Sigmoid colon (tissue), 7 donors: ENCODE measurements around the gene ECE2. TPM values are rescaled to one million over a fixed set of nuclear protein-coding genes. Genes with fewer than 3 reads are reported as not detected.
"Not testable (repeated sequence)": the region's sequence is repeated elsewhere in the genome, so short reads cannot be mapped to it uniquely, and the experiment has no call there.

Experiments used
- DNase-seq: peaks from one replicate; pipeline ENCODE4 v3.0.0-alpha.2; 2019
- H3K27ac ChIP-seq, 4 donors: fragments of 200-600 bp; sonication (generic); one replicate each; pipeline ENCODE4 v1.5.1; 2016 to 2019; ENCODE audit warnings: mild to moderate bottlenecking in 1 of 4
- H3K27me3 ChIP-seq, 3 donors: fragments of 200-600 bp; sonication (generic); one replicate each; pipeline ENCODE4 v1.5.1; 2019; ENCODE audit warnings: mild to moderate bottlenecking in 1 of 3
- H3K36me3 ChIP-seq, 4 donors: fragments of 200-600 bp; sonication (generic); one replicate each; pipeline ENCODE4 v1.5.1; 2016 to 2019
- H3K4me1 ChIP-seq, 4 donors: fragments of 200-600 bp; sonication (generic); one replicate each; pipeline ENCODE4 v1.5.1; 2017 to 2019
- H3K4me3 ChIP-seq, 4 donors: fragments of 200-600 bp; sonication (generic); one replicate each; pipeline ENCODE4 v1.5.1; 2017 to 2019; ENCODE audit warnings: mild to moderate bottlenecking in 2 of 4, moderate library complexity in 1 of 4
- H3K9me3 ChIP-seq, 4 donors: fragments of 200-600 bp in 3 of 4; sonication (generic) in 3 of 4; one replicate each; pipeline versions ENCODE4 v1.5.1 to v1.6.1; 2013 to 2019
- EP300 ChIP-seq, 4 donors: sonication (generic); formaldehyde crosslinking; IDR thresholded peaks; one replicate each; pipeline ENCODE4 v1.6.1; 2017; ENCODE audit warnings: antibody characterized with exemption in 4 of 4
- POLR2A ChIP-seq, 2 donors: fragments of 450-650 bp; IDR thresholded peaks; one replicate each; pipeline ENCODE4 v1.6.1; 2016; ENCODE audit warnings: antibody characterized with exemption in 2 of 2, mild to moderate bottlenecking in 2 of 2, moderate library complexity in 2 of 2
- POLR2AphosphoS5 ChIP-seq, 4 donors: sonication (generic); formaldehyde crosslinking; IDR thresholded peaks; one replicate each; pipeline ENCODE4 v1.6.1; 2017; ENCODE audit warnings: antibody characterized with exemption in 4 of 4
- WGBS, 2 donors: extraction: QIAGEN DNeasy Blood & Tissue Kit; methylation state at CpG; one replicate each; pipeline ENCODE4 v1.1.7; 2013; 5-methylcytosine and 5-hydroxymethylcytosine counted together
- intact Hi-C: fragments of 100-400 bp; cut with DNase I; formaldehyde crosslinking; loops from one replicate; pipeline ENCODE4 v1.15.1; 2023
- polyA plus RNA-seq, 3 donors: library from polyadenylated mRNA; stranded (reverse); fragments of 200-250 nt; gene quantifications; one replicate each; pipeline ENCODE4 v1.2.3, GENCODE V29; 2013
- total RNA-seq, 4 donors: library from RNA; depleted of rRNA; stranded (reverse); fragments of >200 nt; gene quantifications; one replicate each; pipeline ENCODE4 v1.1.0, GENCODE V29; 2016
- TF ChIP-seq, protein P1 (sequence below), 4 experiments: fragments of 450-650 bp in 3 of 4; fragments of 200-600 bp in 1 of 4; IDR thresholded peaks; one replicate each; pipeline ENCODE4 v1.5.1; 2016 to 2019; ENCODE audit warnings: antibody characterized with exemption in 4 of 4, mild to moderate bottlenecking in 3 of 4, moderate library complexity in 2 of 4
- donor health status: healthy with polysubstance abuse.
- donor health status: Bipolar disorder and iron deficiency.
- donor health status: healthy.

Gene ECE2
- total and polyA plus RNA-seq, 7 donors = 0.49 to 2.9 (median 1.1) TPM; not detected in 2

DNA sequence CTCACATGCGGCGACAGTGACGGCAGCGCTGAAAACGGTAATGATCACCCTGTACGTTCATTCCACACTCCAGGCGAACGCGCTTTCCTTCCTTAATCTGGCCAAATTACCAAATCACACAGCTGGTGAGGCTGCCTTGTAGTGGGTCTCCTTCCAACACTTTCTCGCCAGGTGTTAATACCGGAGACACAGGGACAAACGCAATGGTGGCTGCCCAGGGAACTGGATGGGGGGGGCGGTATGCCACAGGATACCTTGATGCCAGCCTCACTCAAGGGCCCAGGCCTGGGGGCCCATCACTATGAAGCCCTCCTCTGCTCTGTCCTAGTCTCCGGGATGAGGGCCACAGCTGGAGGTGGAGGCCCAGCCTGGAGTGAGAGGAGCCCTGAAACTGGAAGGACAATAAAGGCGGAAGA, 13.1 kb upstream of the ECE2 start:
- Histone ChIP-seq H3K27me3 (peaks cover 43 to 87% (median 65%) of the 10 kb centered on the region in 3 donors), H3K4me1 (peaks cover 0 to 34% (median 33%) of the 10 kb centered on the region in 4 donors), H3K9me3 (no peaks in the 10 kb centered on the region), H3K27ac (no peak overlapping the region), H3K36me3 (no peaks in the 10 kb centered on the region), H3K4me3 (no peak overlapping the region)
- 14 to 18% methylated on average over 15 of the region's 15 CpGs for WGBS, 2 donors
- DNase-seq = no peak
- no peak for TF ChIP-seq POLR2A (IDR thresholded peaks at IDR 0.05)
- TF ChIP-seq POLR2AphosphoS5 (IDR thresholded peaks at IDR 0.05) = no peak
- TF ChIP-seq, protein P1, sequence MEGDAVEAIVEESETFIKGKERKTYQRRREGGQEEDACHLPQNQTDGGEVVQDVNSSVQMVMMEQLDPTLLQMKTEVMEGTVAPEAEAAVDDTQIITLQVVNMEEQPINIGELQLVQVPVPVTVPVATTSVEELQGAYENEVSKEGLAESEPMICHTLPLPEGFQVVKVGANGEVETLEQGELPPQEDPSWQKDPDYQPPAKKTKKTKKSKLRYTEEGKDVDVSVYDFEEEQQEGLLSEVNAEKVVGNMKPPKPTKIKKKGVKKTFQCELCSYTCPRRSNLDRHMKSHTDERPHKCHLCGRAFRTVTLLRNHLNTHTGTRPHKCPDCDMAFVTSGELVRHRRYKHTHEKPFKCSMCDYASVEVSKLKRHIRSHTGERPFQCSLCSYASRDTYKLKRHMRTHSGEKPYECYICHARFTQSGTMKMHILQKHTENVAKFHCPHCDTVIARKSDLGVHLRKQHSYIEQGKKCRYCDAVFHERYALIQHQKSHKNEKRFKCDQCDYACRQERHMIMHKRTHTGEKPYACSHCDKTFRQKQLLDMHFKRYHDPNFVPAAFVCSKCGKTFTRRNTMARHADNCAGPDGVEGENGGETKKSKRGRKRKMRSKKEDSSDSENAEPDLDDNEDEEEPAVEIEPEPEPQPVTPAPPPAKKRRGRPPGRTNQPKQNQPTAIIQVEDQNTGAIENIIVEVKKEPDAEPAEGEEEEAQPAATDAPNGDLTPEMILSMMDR (IDR thresholded peaks at IDR 0.05) = no peak
- TF ChIP-seq EP300 (IDR thresholded peaks at IDR 0.05) = no peak
- intact Hi-C loops = no loop called here

DNA sequence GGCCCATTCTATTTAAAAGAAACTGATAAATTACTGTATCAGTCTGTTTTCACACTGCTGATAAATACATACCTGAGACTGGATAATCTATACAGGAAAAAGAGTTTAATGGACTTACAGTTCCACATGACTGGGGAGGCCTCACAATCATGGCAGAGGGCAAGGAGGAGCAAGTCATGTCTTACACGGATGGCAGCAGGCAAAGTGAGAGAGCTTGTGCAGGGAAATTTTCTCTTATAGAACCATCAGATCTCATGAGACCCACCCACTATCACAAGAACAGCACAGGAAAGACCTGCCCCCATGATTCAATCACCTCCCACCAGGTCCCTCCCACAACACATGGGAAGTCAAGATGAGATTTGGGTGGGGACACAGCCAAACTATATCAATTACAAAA, 8.6 kb upstream of the ECE2 start:
- 91 to 94% methylated on average over 1 of the region's 1 CpG for WGBS, 2 donors
- not testable (repeated sequence) for H3K36me3 ChIP-seq, H3K4me1 ChIP-seq

DNA sequence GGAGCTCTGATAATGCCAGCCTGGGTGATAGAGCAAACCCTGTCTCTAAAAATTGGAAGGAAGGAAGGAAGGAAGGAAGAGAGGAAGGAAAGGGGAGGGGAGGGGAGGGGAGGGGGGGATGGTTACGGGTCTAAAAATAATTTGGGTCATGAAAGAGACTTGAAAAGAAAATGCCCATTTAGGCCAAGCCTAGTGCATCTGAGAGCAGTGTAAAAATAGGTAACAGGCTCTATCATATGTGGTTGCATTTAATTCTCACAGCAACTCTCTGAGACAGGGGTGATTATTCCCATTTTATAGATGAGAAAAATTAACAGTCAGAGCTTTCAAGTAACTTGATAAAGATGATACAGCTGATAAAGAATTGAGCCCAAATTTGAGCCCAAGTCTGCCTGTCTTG, 3.6 kb upstream of the ECE2 start:
- no peak for DNase-seq
- H3K9me3 ChIP-seq = no peaks in the 10 kb centered on the region
- 42 to 43% methylated on average over 1 of the region's 1 CpG for WGBS, 2 donors
- H3K4me1 ChIP-seq = peaks cover 0 to 5% (median 3%) of the 10 kb centered on the region in 4 donors
- TF ChIP-seq EP300 (IDR thresholded peaks at IDR 0.05) = no peak
- TF ChIP-seq, protein P1 (IDR thresholded peaks at IDR 0.05) = no peak
- no peak for TF ChIP-seq POLR2A (IDR thresholded peaks at IDR 0.05)
- no peak for TF ChIP-seq POLR2AphosphoS5 (IDR thresholded peaks at IDR 0.05)
- H3K4me3 ChIP-seq = no peak overlapping the region
- peaks cover 14 to 53% (median 26%) of the 10 kb centered on the region in 3 donors for H3K27me3 ChIP-seq
- intact Hi-C loops = no loop called here
- H3K36me3 ChIP-seq = no peaks in the 10 kb centered on the region
- H3K27ac ChIP-seq = no peak overlapping the region

More for the DNA sequence above, 8.6 kb upstream of the ECE2 start:
- intact Hi-C loops, H3K9me3 ChIP-seq, H3K27ac ChIP-seq, DNase-seq, H3K4me3 ChIP-seq: not testable (repeated sequence)
- H3K27me3 ChIP-seq = peaks cover 12 to 57% (median 23%) of the 10 kb centered on the region in 3 donors

DNA sequence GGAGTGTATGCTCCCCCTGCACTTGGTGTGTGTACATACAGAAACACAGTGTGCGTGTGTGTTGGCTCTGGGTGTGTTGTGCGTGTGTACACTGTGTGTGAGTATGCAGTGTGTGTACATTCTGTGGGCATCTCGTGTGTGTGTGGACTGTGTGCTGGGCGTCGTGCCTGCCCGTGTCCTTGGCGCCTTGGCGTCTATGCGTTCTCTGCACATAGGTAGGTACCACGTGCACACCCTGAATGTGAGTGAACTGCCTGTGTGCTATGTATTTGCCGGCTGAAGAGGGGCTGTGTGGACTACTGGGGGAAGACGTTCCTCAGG, 481 bp upstream of the ECE2 start:
- TF ChIP-seq EP300 (IDR thresholded peaks at IDR 0.05) (no peak), POLR2AphosphoS5 (IDR thresholded peaks at IDR 0.05) (no peak), POLR2A (IDR thresholded peaks at IDR 0.05) (no peak)
- TF ChIP-seq, protein P1 (IDR thresholded peaks at IDR 0.05) = no peak
- peaks cover 14 to 46% (median 26%) of the 10 kb centered on the region in 3 donors for H3K27me3 ChIP-seq
- 56 to 72% methylated on average over 12 of the region's 12 CpGs for WGBS, 2 donors

DNA sequence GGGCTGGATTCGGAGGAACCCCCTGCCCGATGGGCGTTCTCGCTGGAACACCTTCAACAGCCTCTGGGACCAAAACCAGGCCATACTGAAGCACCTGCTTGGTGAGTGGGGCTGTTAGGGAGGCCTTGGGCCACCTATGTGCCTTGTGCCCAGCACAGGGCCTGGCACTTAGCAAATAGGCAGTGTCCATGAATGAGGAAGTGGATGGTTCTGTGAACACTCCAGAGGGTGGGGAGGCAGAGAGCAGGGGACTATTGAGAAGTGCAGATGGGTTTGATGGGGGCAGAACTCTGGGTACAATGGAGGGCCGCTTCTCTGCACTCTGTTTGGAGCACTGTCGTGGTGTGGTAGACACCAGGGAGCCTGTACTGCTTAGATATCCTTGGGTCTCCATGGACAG, 1.5 kb downstream of the ECE2 start:
- Histone ChIP-seq H3K36me3 (no peaks in the 10 kb centered on the region), H3K9me3 (no peaks in the 10 kb centered on the region), H3K4me1 (peaks cover 0 to 5% (median 3%) of the 10 kb centered on the region in 4 donors), H3K27me3 (peaks cover 14 to 43% (median 26%) of the 10 kb centered on the region in 3 donors), H3K4me3 (no peak overlapping the region), H3K27ac (no peak overlapping the region)
- WGBS, 2 donors = 91 to 94% methylated on average over 6 of the region's 6 CpGs
- intact Hi-C loops = no loop called here
- no peak for DNase-seq
- TF ChIP-seq, protein P1 (IDR thresholded peaks at IDR 0.05) = no peak
- TF ChIP-seq POLR2A (IDR thresholded peaks at IDR 0.05) (no peak), EP300 (IDR thresholded peaks at IDR 0.05) (no peak), POLR2AphosphoS5 (IDR thresholded peaks at IDR 0.05) (no peak)

More for the DNA sequence above, 481 bp upstream of the ECE2 start:
- no peaks in the 10 kb centered on the region for H3K36me3 ChIP-seq
- peaks cover 0 to 5% (median 3%) of the 10 kb centered on the region in 4 donors for H3K4me1 ChIP-seq
- no peak overlapping the region for H3K27ac ChIP-seq
- intact Hi-C loops = no loop called here
- H3K4me3 ChIP-seq = no peak overlapping the region
- no peaks in the 10 kb centered on the region for H3K9me3 ChIP-seq
- DNase-seq = no peak
